Measurements from ENCODE around the gene GHDC.

DNA sequence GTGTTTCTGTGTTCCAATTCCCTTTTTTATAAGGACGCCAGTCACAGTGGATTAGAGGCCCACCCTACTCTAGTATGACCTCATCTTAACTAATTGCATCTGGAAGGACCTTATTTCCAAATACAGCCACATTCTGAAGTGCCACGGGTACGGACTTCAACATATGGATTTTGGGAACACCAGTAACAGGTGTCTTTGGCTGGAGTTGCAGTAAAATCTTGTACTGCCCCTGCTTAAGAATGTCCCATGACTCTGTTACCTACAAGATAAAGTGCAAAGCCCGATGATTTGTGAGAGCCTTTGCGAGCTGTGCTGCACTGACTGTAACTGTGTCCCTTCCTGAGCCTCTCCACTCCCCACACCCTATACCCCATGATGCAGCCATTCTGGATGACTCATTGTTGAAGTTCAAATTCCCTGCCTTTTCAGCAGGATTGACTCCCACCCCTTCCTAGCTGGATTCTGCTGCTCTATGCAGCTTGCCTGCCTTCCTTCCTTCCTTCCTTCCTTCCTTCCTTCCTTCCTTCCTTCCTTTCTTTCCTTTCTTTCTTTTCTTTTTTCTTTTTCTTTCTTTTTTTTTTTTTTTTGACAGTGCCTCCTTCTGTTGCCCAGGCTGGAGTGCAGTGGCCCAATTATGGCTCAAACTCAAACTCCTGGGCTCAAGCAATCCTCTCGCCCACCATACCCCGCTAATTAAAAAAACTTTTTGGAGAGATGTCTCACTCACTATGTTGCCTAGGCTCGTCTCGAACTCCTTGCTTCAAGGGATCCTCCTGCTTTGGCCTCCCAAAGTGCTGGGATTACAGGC, 11.2 kb downstream of the GHDC start:
- TF ChIP-seq, protein P1, sequence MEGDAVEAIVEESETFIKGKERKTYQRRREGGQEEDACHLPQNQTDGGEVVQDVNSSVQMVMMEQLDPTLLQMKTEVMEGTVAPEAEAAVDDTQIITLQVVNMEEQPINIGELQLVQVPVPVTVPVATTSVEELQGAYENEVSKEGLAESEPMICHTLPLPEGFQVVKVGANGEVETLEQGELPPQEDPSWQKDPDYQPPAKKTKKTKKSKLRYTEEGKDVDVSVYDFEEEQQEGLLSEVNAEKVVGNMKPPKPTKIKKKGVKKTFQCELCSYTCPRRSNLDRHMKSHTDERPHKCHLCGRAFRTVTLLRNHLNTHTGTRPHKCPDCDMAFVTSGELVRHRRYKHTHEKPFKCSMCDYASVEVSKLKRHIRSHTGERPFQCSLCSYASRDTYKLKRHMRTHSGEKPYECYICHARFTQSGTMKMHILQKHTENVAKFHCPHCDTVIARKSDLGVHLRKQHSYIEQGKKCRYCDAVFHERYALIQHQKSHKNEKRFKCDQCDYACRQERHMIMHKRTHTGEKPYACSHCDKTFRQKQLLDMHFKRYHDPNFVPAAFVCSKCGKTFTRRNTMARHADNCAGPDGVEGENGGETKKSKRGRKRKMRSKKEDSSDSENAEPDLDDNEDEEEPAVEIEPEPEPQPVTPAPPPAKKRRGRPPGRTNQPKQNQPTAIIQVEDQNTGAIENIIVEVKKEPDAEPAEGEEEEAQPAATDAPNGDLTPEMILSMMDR (IDR thresholded peaks at IDR 0.05): no peak
- TF ChIP-seq POLR2A (IDR thresholded peaks at IDR 0.05): no peak

Data from uterus (tissue), 2 donors.